ENCODE results near the gene EPHB2.

EPHB2 gene

DNA sequence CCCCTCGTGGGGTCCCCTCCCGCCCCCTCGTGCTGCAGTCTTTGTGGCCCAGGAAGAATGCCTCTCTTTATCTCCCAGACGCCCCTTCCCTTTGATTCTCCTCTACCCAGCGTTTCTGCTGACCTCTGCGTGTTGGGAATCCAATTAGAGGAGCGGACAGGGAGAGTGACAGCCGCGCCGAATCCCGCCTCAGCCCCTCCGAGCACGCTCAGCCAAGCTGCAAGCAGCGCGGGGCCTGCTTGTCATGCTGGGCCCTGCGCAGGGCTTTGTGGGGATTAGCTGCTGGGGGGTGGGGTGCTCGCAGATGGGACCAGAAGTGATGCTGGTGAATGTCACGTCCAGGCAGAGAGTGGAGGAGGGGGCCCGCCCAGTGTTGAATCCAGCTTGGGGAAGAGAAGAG lies 91.1 kb downstream of the EPHB2 start:
- DNase-seq (ENCODE audit: low read depth): no peak

DNA sequence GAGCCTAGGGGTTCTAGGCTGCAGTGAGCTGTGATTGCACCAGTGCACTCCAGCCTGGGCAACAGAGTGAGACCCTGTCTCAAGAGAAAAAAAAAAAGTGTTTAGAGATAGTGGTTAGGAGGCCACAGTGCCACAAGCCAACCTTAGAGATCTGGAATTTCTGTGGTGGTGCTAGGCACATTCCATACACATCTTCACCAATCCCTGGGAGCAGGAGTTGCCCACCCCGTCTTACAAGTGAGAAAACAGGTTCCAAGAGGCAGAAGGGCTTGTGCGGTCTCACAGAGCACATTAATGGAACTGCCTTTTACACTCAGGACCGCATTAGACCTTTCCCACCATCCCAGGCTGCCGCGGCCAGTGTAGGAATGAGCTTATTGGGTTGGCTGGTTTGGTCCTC lies 93.2 kb downstream of the EPHB2 start:
- no peak for DNase-seq (ENCODE audit: low read depth)

- no peak for DNase-seq (ENCODE audit: low read depth)
Observed at GRCh38 chr1:22804406-22804805, 93.8 kb downstream of the EPHB2 start.

DNA sequence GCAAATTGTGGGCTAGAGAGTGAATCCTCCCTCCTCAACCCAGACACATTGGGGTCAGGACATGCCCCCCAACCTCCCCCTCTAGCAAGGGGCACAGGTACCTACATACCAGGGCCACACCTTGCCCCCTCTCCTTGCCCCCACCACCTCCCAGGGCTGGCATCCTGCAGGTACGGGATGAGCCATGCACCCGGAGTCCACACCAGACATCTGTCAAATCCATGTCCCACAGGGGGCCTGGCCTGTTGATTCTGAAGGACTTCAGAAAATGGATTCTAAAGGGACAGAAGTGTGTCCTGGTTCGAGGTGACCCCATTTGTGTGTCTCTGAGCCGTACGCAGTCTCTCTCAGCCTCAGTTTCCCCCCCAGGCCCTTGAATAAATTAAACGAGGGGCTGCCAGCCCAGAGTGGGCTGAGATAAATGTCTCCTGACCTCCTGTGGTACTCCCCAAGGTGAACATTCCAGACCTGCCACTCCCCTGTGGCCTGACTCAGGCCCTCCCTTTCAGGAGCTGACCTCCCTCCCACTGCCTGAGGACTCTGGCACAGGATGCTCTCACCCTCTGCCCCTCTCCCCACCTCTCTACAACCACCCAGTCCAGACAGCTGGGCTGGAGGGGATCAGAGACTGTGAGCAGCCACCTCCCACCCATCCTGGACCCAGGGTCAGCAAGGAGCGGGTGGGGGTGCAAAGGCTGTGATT lies 94.5 kb downstream of the EPHB2 start:
- DNase-seq (ENCODE audit: low read depth): no peak

DNA sequence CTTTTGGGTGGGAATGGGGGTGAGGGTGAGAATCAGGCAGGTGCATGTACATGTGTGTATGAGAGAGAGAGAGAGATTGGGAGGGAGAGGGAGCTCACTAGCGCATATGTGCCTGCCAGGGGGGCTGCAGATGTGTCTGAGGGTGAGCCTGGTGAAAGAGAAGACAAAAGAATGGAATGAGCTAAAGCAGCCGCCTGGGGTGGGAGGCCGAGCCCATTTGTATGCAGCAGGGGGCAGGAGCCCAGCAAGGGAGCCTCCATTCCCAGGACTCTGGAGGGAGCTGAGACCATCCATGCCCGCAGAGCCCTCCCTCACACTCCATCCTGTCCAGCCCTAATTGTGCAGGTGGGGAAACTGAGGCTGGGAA lies 95.0 kb downstream of the EPHB2 start:
- DNase-seq (ENCODE audit: low read depth): no peak

GRCh38 chr1:22806584-22806983 lies 95.9 kb downstream of the EPHB2 start:
- no peak for DNase-seq (ENCODE audit: low read depth)

DNA sequence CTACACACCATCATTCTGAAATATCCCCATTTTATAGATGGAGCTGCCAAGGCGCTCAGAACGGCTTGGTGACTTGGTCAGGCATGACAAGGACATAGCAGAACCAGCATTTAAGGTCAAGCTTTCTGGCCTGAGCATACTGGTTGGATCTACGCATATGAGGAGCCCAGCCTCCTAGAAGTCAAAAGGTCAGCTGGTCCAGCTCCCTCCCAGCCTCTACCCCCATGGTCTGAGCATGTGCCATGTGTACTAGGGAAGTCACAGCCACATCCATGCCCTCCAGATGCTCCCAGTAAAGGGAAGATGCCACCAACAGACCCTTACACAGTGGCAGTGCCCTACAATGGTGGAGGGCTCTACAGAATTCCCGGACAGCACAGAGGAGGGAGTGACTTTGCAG lies 96.7 kb downstream of the EPHB2 start:
- no peak for DNase-seq (ENCODE audit: low read depth)

DNA sequence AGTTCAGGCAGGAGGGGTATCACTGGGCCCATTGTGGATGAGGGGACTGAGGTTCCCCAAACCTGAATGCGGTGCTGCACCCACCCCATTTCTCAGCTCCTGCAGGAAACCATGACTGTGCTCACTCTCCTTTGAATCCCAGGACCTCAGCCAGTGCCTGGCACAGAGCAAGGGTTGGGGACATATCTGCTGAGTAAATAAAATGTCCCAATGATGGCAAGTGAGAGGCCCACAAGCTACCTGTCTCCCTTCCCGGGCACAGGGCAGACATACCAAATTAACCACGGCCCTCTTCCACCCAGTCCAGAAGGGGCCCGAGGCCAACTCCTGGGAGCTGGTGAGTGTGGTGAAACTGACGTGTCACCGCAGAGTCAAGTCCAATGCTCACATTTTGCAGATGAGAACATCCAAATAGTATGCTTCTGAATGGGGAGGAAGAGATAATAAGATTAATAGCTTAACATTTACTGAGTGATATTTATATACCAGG lies 97.6 kb downstream of the EPHB2 start:
- no peak for DNase-seq (ENCODE audit: low read depth)

DNA sequence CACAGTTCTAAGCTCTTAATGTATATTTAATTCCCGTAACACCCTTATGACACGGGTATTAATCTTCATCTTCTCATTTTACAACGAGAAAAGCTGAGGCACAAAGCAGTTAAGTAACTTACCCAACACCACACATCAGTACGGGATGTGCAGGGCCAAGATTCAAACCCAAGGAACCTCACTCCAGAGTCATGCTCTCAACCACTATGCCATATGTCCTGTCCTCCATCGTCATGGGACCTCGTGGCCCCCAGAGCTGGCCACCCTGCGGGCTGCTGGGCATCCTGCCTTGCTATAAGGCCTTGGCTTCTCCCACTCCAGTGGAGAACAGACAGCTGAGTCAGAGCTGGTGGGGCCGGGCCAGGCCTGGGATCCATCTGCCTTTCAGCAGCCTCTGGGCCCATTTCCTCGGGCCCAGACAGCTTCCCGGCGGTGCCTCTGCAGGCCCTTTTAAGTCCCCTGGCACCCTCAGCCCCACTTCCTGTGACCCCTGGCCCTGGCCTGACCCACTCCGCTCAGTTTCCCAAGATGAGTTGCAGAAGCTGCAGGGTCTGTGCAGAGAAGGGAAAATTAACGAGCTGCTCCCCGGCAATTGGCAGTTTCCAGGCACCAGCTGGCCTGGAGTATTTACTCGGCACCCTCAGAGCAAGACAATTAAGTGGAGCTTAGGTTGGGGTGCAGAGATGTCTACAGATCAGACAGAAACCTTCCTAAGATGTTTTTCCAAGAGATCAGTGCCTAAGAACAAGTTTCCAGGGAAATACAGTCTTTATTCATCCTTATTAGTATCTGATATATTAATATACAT lies 98.2 kb downstream of the EPHB2 start:
- no peak for DNase-seq (ENCODE audit: low read depth)

DNA sequence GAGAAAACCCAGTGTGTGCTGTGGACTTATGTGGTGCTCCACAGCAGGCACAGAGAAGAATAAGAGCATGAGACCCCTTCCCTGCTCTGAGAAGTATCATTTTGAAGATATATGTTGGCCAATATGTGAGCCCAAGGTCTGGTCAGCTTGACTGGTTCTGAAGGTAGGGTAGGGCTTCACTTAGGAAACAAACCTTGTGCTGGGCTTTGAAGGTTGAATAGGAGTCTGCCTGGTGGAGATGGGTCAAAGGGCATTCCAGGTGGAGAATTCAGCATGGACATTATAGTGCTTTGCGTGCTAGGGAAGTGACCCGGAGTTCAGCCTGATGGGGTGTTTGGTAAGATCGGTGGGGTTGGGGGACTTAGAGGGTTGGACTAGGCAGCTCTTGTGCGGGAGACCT lies 99.1 kb downstream of the EPHB2 start:
- DNase-seq (ENCODE audit: low read depth): no peak

DNA sequence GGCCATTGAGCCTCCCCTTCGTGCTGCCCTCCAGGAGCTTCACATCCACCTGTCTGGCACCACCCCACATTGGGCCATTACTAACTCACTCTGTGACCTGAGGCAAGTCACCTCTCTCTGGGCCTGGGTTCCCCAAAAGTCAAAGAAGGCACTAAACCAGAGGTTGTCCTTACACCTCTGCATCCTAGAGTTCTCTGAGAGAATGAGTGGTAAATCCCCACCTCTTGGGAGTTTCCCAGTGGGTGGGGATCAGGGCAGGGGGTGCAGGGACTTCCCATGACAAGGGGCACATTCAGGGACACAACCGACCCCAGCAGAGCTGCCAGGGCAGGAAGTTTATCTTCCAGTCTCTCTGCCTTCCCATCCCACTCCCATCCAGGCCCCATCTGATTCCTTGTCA lies 99.7 kb downstream of the EPHB2 start:
- no peak for DNase-seq (ENCODE audit: low read depth)

GRCh38 chr1:22812092-22812880 lies 101.6 kb downstream of the EPHB2 start:
- DNase-seq (ENCODE audit: low read depth): no peak

DNA sequence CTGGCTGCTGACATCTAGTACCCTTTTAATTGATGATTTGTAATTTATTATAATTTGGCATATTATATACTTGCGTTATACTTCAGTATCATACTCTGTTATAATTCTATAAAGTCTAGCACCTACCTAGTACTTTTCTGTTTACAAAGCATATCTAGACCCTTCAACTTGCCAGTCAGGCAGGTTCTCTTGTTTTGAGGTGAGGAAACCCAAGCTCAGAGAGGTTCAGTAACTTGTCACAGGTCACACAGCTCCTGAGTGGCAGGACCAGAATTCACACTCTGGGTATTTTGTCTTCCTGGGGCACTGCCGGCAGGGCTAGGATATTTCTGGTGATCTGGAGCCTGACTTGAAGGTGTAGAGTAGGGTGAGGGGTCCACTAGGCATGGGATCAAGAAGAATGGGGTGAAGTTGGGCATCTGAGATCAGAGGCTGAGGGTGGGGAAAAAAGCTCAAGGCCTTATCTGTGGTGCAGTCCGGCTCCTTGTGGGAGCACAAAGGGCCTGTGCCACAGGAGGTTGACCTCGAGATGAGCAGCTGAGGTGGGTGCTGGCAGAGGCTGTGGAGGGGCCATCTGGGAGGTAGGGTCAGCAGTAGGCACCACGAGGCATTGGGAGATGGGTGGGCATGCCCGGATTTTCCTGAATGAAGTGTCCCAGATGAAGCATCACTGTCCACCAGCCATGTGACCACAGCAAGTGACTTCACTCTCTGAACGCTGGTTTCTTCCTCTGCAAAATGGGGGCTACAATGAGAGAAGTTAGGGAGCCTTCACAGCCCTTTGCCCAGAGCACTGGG lies 102.6 kb downstream of the EPHB2 start:
- DNase-seq (ENCODE audit: low read depth): no peak

GRCh38 chr1:22814176-22815042 lies 103.8 kb downstream of the EPHB2 start:
- DNase-seq (ENCODE audit: low read depth): no peak

DNA sequence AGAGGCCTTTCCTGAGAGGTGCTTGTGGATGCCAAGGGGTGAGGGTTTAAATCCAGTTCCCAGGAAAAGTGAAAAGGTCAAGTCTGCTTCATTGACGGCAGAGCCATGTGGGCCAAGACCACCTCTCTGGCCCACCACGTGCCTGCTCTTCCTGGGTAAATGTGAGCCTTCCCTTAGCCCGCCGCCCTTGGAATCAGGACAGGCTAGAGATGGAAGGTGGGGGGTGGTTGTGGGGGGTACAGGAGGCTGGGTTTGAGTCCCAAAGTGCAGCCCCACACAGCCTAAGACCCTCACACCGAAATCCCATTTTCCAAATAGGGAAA lies 104.4 kb downstream of the EPHB2 start:
- no peak for DNase-seq (ENCODE audit: low read depth)

GRCh38 chr1:22815421-22816066 lies 104.9 kb downstream of the EPHB2 start:
- no peak for DNase-seq (ENCODE audit: low read depth)

- no peak for DNase-seq (ENCODE audit: low read depth)
Observed at GRCh38 chr1:22816067-22816775, 105.6 kb downstream of the EPHB2 start.

GRCh38 chr1:22816803-22817202 lies 106.2 kb downstream of the EPHB2 start:
- DNase-seq (ENCODE audit: low read depth): no peak

DNA sequence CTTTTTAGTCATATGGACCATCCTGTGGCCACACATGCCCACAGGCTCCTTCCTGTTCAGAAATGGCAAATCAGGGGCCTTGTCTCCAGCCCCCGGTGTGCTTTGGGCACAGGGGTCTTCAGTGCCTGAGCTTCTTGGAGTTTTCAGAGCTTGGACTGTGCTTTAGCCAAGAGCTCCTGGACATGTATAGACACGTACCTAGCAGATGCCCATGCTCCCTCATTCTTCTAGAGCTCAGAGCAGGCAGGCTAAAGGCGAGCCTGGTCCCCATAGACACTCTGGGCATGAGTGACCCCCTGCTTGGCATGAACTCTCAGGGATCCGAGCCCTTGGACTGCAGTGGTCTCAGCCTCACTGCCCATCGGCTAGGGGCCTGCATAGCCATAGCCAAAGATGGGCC lies 106.8 kb downstream of the EPHB2 start:
- DNase-seq (ENCODE audit: low read depth): no peak
